ENCODE data around the gene CBLB.
A peak's percentile ranks its signal among the peaks of the same experiment; 100 is the strongest.

The CBLB gene

DNA sequence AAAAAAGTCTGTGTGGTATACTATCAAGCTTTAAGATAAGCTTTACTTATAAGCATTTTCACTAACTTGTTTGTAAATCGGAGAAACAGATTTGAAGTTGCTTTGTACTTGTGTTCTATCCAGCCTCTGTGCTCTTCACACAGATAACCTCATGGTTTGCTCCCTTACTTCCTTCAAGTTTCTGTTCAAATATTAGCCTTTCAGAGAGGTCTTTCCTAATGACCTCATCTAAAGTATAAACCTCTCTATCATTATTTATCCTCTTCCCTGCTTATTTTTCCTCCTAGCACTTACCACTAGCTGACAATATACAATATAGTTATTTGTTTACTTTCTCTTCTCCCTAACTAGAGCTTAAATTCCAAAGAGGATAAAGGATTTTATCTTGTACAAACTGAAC, 180.0 kb downstream of the CBLB start:
- DNase-seq (ENCODE audit: low read depth) = peak; percentile 67
- TF ChIP-seq, protein P1, sequence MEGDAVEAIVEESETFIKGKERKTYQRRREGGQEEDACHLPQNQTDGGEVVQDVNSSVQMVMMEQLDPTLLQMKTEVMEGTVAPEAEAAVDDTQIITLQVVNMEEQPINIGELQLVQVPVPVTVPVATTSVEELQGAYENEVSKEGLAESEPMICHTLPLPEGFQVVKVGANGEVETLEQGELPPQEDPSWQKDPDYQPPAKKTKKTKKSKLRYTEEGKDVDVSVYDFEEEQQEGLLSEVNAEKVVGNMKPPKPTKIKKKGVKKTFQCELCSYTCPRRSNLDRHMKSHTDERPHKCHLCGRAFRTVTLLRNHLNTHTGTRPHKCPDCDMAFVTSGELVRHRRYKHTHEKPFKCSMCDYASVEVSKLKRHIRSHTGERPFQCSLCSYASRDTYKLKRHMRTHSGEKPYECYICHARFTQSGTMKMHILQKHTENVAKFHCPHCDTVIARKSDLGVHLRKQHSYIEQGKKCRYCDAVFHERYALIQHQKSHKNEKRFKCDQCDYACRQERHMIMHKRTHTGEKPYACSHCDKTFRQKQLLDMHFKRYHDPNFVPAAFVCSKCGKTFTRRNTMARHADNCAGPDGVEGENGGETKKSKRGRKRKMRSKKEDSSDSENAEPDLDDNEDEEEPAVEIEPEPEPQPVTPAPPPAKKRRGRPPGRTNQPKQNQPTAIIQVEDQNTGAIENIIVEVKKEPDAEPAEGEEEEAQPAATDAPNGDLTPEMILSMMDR (IDR thresholded peaks at IDR 0.05; ENCODE audit: control insufficient read depth, extremely low read depth, insufficient read depth) = no peak
- no peak overlapping the region for H3K4me3 ChIP-seq (ENCODE audit: low read depth, low read length)

DNA sequence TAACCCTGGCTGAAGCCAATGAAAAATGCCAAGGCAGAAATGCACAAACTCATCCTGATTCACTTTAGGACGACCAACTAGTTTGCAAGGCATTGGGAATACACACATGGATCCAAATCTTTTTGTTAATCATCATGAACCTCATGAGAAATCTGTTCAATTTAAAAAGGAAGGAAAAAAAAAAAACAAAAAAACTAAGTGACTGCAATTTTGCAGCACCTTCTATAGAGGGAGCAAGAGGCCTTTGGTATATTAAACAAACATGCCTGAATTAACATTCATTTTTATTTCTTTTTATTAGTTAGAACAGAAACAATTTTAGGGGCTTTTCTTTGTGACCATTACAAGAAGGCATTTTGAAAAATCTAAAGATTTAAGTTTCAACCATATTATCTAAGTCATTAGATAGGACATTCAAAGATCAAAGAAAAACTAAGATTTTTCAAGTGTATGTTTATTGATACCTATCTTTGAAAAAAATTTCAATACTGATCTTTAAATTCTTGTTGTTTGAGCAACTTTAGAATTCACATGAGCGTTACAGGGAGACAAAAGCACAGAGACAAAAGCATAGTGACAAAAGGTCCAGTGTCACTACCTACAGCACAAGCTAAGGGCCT, 182.4 kb downstream of the CBLB start:
- TF ChIP-seq, protein P1 (IDR thresholded peaks at IDR 0.05; ENCODE audit: control insufficient read depth, extremely low read depth, insufficient read depth) = peak; percentile 57
- no peak for DNase-seq (ENCODE audit: low read depth)
- H3K4me3 ChIP-seq (ENCODE audit: low read depth, low read length) = no peak overlapping the region

DNA sequence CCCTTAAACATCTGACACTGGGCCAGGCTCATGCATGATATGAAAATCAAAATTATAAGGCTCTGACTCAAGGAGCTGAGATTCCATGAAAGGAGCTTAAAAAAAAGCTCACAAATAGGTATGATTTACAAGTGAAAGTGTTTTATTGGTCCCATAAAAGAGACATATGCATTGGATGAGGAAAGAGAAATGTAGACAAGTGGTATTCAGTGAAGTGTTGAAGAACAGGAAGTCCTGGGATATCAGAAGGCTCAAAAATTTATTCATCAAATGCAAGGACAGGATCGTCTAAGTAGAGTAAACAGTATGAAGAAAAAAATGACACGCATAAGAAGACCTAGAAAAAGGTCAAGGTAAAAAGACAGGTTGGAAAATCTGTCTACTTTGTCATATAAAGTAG, 188.9 kb downstream of the CBLB start:
- TF ChIP-seq, protein P1 (IDR thresholded peaks at IDR 0.05; ENCODE audit: control insufficient read depth, extremely low read depth, insufficient read depth) = no peak
- no peak for DNase-seq (ENCODE audit: low read depth)
- H3K4me3 ChIP-seq (ENCODE audit: low read depth, low read length) = no peak overlapping the region

DNA sequence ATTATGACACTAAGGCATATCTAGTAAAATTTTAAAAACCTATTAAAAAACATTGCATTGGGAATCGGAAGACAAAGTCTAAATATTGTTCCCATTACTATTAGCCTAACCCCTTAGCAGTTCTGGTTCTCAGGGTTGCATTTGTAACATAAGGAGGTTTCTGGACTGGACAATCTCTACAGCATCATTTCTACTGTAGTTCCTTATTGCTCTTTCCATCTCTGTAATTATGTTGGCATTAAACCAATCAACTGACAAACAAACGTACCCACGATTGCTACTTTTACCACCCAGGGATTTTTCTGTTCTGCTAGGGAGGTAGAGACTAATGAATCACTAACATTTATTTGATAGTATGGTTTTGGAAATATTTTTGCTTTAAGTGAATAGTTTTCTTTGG, 190.8 kb downstream of the CBLB start:
- TF ChIP-seq, protein P1 (IDR thresholded peaks at IDR 0.05; ENCODE audit: control insufficient read depth, extremely low read depth, insufficient read depth) = no peak
- no peak for DNase-seq (ENCODE audit: low read depth)
- no peak overlapping the region for H3K4me3 ChIP-seq (ENCODE audit: low read depth, low read length)

DNA sequence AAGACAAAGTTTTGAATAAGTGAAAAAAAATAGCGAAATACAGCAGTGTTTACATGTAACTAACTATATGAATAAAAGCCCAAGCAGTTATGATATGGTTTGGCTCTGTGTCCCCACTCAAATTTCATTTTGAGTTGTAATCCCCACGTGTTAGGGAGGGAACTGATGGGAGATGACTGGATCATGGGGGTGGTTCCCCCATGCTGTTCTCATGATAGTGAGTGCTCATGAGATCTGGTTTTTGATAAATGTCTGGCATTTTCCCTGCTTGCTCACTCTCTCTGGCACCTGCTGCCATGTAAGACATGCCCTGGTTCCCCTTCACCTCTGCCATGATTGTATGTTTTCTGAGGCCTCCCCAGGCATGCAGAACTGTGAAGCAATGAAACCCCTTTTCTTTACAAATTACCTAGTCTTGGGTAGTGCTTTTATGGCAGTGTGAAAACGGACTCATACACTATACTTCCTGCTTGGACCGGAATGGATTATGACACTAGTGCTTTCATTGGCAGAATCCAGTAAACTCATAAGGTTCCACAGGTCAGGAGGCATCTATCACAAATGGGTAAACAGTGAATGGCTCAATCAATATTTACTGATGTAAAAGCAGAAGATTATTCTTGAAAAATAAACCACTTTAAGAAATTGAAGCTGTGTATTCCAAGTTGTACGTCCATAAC, 192.1 kb downstream of the CBLB start:
- no peak for DNase-seq (ENCODE audit: low read depth)
- TF ChIP-seq, protein P1 (IDR thresholded peaks at IDR 0.05; ENCODE audit: control insufficient read depth, extremely low read depth, insufficient read depth) = no peak
- H3K4me3 ChIP-seq (ENCODE audit: low read depth, low read length) = no peak overlapping the region

DNA sequence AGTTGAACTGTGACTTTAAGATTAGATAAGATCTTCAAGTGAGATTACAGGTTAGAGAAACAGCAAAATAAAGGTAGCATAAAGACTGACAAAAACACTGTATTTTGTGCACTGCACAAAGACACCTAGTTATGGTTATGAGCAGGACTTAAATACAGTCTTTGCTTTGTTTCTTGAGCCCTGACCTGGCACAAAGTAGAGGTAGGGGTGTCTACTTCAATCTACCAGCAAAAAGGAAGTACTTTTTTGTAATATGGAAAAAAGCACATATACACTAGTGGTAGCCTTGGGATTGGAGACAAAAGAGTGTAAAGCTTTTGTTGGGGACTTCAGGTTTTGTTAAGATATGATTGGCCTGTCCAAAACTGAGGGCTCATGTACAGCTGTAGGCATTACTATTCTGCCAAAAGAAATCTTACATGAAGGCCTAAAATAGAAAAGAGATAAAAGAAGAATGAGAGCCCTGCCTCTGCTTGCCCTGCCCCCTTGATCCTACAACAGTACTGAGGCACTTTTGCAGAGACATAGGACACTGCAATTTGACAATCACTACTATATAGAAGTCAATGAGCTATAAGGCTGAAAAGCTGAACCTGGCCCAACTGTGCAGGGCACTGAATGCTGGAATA, 194.3 kb downstream of the CBLB start:
- TF ChIP-seq, protein P1 (IDR thresholded peaks at IDR 0.05; ENCODE audit: control insufficient read depth, extremely low read depth, insufficient read depth) = no peak
- H3K4me3 ChIP-seq (ENCODE audit: low read depth, low read length) = no peak overlapping the region
- no peak for DNase-seq (ENCODE audit: low read depth)

Measured in LNCaP clone FGC (cell line).